Hippocampal formation (tissue), 2 donors: Measurements from ENCODE around the gene SHISA8.

Source experiments
- DNase-seq, 2 donors: peaks; one replicate each; lab custom pipeline; 2025; lab: John Stamatoyannopoulos, UW

The SHISA8 gene

DNA sequence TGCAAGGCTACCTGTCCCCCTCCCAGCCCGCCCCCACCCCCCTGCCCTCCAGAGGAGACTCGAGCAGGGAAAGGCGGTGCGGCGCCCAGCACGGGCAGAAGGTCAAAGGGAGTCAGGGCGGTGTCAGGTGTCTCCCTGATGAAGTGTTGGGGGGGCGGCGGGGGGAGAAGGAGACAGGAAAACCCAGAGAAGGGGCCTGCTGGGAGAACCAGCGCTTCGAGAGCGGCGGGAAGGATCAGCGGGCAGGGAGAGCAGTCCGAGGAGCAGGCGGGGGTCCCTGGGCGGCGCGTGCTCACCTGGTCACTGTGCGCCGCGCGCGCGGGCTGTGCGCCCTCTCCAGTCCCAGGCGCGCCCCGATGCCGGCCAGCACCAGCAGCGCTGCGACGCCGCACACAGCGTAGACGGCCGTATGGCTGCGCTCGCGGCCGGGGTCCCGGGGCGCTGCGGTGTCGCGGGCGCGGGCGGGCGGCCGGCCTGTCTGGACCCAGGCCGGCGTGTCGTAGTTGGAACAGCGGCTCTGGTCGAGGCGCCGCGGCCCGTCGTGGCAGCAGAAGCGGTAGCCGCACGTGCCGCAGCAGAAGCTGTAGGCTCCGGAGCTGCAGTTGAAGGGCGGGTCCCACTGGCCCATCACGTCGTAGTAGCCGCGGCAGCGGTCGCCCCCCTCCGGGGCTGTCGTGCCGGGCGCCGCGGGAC lies 886 bp downstream of the SHISA8 start:
- DNase-seq: no peak

DNA sequence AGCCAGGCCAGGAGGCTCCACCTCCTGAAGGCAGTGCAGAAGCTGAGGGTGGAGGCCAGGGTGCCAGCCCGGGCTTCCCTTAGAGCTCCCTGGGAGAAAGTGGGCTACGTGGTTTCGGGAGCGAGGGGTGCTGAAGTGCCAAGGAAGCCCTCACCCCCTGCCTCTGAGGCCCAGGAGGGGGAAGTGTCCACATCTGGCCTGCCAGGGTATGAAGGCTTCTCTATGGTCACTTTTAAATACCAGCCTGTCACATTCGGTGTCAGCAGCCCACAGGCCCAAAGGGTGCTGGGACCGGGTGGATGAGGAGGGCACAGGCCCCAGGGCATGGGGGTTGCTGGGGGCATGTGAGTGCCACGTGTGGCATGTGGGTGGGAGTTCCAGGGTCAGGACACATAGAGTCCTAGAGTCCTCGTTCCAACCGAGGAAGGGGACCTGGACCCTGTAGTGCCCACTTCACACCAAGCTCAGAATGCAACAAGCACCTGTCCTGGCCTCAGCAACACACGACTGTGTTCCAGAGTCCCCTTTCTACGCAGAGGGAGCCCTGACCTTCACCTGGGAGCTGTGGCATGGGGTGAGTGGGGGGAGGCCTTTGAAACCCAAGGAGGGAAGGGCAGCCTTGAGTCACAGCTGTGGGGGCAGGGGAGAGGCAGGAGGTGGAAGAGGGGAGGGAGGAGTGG lies 1.7 kb downstream of the SHISA8 start:
- DNase-seq: no peak

DNA sequence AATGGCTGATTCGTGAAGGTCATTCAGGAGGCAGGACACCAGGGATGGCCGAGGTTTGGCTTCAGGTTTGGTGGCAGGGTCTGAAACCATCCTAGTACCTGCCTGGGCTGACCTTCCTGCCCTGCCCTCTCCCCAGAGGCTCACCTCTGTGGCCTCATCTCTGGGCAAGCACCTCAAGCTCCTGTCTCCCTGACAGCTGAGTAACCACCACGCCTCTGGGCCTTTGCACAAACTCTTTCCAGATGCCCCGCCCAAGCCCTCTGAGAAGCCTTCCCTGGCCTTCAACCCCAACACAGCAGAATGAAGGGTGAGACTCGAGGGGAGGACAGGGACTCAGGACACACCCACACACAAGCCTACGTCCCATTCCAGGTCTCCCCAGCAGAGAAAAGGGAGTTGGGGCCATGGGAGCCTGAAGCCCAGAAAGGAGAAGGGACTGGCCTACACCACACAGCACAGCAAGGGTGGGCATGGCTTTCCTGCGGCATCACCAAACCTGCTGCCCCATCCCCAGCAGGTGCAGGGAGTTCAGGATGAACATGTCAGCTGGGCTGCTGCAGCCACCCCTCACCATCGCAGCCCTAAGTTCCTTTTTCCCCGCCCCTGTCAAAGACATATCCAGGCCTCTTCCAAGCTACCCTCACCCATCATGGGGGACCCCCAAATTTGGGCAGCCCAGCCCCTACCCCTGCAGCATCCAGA lies 2.4 kb downstream of the SHISA8 start:
- DNase-seq: no peak

DNA sequence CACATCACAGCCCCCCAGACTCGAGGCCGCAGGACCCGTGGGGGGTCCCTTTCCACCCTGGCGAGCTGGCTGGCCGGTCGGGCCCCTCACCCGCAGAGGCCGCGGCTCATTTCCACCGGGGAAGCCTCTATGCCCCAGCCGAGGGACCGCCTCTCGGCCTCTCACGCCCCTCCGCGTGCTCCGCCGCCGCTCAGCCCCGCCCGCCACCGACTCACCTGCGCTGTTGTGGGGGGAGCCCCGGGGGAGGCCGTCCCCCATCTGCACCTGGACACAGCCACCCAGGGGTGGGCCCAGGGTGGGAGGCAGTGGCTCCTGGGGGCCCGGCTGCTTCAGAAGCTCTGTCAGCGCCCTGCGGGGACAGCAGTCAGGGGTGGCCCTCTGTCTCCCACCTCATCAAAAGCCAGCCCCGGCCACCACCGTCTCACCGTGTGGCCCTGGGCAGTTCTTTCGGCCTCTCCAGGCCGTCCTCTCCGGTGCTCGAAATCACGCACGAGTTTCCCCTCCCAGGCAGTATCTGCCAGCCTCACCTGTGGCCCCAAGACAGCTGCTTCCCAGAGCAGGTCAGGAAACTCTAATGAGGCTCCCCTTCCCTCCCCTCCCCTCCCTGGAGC lies 3.8 kb downstream of the SHISA8 start:
- DNase-seq: no peak

DNA sequence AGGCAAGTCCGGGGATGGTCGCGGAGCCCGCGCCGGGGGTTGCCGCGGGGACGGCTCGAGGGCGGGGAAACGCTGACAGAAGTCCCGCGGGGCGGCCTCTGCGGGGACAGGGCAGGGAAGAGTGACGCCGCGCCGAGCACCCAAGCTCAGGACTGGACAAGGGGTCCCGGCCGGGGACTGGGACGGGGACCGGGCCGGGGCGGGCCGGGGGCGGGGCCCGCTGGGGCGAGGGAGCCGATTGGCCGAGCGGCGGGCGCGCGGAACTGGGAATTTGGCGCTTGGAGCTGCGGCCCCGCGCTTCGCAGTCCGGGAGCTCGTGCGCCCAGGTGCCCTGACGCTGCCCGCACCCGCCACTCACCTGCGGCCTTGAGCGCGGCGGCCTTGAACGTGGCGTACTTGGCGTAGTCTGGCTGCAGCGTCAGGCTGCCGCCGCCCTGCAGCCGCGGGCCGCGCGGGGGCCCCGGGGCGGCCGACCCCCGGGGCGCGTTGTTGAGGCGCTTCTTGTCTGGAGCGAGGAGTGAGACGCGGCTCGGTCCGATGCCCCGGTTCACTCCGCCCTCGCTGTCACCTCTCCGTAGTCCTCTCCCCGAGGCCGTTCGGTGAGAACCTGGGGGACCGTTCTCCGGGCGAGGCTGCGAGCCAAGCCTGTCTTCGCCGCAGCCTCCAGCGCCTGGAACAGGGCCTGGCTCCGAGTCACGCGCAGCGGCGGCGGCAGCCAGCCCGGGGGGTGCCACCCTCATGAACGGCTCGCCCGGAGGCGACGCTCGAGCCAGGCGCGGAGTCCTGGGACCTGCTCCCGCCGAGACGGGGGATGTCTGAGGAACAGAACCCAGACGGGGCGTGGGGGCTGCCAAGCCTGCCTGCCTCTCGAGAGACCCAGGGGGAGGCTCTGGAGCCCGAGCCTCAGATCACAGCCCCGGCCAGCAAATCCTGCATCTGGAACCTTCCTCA lies 4.5 kb downstream of the SHISA8 start:
- DNase-seq: peak in 1 of 2 donors; percentile 56

DNA sequence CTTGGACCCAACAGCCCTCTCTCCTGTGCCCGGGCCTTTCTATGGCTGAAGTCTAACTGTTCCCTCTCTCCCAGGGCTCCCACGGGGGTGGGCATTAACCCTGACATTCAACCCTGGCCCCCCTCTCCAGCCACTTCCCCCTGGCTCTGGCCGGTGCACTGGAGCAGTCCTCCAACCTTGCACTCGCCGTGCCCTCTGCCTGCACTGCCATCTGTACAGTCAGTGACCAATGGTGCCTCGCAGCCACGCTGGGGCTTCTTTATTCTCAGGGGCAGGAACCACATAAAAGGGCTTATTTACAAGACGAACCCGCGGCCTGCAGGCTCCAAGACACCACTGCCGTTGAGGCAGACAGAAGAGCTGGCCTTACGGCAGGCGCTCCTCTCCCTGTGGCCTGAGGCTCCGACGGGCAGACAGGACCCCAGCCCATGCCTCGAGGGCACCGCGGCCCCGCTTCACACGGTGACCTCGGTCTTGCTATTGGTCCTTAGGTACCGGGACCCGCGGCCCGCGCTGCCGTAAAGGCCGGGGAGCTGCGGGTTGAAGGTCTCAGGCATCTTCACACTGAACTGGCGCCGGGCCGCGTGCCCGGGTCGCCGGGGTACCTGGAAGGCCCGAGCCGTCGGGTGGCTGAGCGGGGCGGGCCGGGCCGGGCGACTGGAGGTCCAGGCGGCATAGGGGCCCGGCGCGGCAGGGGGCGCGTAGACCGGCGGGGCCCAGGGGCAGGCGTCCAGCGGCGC lies 5.4 kb downstream of the SHISA8 start:
- DNase-seq: no peak

DNA sequence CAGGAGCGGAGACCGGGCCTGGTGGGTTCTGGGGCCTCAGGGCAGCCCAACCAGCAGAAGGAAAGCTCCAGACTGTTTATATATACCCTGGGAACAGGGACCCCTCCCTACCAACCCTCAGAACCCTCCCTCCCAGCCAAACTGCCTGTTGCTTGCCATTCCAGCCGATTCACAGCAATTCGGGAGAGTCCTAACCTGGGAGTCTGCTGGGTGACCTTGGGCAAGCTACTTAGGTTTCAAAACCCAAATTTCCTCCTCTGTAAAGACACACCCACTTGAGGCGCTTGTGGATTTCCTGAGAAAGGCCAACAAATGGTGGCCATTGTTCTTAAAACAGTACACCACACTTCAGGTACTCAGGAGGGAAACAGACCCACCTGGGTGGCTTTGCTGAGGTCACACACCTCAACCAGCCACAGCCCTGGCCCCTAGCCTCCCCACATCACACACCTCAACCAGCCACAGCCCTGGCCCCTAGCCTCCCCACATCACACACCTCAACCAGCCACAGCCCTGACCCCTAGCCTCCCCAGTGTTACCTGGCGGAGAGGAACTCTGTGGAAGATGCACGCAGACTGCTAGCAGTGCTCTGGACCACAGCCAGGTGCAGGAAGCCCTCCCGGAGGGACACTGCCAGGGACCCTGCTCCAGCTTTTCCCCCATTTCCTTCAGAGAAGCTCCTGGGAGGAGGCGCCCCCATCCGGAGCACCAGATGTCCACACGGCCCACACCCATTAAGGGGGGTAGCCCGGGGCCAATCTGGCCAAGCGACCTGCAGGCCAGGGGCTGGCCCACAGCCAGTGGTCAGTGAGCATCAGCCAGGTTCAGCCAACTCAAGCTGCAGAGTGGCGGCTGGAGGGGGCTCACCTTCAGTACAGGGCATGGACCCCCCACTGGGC lies 6.2 kb downstream of the SHISA8 start:
- DNase-seq: no peak

DNA sequence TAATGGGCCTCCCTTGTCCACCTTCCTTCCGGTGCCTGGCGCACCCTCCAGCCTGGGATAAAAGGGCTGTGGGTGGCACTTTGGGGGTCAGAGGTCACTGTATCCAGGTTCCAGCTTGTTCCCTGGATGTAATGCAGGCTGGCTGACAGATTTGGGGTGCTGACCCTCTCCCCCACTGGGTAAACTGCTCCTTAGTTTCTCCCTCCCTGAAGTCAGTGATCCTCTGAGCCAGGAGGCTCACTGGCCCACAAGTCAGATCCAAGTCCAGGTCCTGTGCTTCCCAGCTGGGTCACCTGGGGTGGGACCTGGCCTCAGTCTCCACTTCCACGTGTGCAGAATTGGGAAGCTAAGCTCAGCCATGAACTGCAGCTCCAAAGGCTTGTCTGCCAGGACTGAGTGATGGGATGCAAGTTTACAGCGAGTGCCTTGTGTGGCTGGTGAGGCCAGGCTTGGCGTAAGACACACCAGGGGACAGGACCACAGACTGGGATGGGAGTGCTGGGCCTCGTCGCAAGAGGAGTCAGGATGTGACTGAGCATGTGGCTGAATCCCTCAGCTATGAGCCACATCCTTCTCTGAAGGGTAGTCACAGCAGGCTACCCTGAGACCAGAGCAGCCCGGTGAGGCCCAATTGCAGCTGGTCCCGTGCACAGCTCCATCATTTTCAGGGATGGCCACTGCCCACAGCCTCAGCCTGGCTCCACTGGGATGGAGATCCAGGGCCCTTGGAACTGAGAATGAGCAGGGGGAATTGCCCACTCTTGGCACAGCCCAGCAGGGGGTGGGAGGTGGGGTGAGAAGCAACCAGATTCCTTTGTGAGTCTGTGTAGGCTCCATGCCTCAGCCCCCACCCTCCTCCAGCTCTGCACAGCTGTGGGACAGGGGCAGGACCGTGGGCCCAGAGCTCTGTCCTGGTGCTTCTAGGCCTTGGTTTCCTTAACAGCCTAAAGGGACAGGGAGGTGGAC lies 7.2 kb downstream of the SHISA8 start:
- no peak for DNase-seq

DNA sequence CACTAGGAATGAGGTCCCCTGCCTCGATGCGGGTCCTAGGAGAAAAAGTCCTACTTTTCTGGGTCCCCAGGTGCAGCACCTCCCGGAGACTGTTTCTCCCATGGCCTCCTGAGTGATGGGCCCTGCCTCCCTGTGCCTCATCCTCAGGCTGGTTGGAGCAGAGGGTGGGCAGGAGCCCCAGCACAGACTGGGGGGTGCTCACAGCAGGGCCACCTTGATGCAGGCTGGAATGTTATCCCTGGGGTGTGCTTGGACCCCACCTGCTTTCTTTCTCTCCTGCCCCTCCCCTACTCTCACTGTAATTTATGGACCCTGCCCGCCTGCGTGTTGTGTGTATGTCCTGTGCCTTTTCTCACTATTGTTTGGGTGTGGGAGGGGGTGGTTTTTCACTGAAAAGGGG lies 8.1 kb downstream of the SHISA8 start:
- DNase-seq: no peak

DNA sequence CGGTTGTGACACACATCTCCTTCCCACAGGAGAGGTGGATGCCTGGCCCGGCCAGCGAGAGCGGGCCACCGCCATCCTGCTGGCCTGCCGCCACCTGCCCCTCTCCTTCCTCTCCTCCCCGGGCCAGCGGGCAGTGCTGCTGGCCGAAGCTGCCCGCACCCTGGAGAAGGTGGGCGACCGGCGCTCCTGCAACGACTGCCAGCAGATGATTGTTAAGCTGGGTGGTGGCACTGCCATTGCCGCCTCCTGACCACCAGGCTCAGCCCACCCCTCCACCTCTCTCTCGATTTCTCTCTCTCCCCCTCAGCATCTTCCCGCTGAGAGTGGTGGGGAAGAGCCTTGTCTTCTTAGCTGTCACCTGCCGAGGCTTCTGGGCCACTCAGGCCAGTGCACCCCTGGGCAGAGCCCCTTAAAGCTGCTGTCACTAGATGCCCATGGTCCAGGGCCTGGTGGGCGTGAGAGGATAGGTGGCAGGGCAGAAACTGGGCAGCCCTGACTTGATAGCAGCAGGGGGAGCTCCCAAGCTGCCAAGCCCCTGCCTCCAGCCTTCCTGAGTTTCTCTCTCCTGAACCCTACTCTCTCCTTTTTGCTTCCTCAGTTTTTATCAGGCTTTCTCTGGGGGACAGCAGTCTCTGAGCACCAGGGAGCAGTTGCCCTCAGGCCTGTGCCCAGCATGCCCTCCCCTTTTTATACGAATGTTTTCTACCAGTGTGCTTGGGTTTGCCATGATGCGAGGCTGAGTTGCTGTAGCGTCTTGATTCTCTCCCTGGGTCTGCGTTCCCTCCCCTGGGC lies 9.3 kb downstream of the SHISA8 start:
- no peak for DNase-seq

DNA sequence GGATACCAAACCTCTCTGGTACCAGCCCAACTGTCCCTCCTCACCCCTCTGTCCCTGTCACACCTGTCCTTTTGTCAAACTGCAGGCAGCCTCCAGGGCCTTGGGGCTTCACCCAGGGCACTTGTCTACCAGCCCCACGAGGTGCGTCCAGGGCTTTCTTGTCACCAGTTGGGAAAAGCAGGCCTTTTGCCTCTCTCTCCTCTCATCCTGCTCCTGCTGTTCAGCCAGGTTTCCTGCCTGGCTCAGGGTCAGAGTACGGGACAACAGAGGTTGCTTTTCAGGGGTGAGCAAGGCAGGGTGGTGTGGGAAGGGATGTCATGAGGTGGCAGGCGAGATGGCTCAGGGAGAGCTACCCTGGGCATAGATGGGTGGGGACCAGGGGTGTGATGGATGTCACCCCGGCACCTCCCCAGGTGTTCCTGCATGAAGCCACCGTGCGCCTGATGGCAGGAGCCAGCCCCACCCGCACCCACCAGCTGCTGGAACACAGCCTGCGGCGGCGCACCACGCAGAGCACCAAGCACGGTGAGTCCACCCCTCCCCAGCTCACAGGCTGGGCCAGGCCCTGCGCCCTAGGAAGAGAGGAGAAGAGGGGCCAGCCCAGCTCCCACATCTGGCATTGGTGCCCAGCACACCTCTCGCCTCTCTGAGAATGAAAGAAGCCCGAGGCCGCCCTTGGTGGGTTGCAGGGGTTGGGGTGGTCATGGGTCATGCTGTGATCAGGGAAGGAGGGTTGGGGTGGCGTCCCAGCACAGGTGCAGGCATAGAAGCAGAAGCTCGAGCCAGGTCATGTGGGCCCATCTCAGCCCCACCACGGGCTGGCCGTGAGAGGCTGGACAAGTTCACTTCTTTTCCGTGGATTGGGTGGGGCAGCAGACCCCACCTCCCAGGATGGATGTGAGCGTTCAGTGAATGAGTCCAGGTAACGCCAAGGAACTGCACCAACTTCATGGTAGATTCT lies 10.1 kb downstream of the SHISA8 start:
- no peak for DNase-seq

DNA sequence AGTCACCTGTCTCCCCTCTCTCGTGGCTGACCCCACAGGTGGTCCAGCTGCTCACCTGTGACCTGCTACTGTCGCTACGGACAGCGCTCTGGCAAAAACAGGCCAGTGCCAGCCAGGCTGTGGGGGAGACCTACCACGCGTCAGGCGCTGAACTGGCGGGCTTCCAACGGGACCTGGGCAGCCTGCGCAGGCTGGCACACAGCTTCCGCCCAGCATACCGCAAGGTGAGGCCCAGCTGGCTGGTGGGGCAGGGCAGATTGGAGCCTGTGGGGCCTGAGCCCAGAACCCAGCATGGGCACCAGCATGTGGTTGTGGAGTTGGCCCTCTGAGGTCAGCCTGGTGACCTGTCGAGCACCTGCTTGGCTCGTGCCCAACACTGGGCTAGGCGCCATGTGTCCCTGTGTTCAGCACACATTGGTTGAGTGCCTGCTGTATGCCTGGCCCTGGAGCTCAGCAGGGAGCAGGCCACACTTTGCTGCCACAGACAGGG lies 11.9 kb downstream of the SHISA8 start:
- no peak for DNase-seq

DNA sequence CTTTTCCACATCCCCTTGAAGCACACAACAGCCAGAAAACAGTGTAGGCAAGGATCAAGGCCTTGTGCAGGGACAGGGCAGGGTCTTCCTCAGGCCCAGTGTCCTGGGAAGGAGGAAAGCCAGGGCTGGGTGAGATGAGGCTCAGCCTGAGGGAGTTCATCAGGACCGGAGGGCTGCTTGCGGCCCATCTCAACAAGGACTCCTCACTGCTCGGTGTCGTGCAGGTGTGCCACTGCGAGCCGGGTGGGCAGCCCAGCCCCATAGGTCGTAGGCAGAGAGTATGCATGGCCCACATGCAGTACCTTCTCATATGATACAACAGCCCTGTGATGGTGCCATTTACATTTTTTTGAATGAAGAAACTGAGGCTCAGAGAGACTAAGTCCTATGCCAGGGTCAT lies 12.9 kb downstream of the SHISA8 start:
- DNase-seq: no peak

DNA sequence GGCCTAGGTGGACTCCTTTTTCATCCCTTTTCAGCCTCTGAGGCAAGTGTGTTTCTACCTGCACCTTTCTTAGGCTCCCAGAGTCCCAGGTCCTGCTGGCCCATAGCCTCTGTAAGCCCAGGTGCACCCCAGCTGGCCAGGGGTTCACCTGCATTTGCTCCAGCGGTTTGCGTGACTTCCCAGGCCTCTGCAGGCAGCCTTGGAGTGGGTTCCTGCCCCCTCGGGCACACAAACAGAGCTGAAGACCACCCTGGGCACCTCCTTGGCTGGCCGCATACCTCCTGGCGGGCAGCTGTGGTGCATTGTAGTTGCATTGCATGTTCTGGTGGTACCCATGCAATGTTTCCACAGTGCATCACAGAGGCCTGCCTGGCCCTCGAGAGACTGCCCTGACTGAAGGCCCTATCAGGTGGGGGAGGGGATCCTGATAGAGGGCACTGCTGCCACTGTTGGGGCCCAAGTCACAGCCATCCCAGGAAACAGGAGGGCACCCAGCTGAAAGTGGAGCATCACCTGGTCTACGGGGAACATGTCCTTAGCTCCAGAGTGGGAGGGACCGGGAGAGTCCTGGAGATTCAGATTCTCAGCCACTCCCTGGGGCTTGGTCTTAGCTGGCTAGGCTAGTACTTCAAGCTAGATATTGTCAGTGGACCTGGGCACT lies 14.1 kb downstream of the SHISA8 start:
- no peak for DNase-seq

DNA sequence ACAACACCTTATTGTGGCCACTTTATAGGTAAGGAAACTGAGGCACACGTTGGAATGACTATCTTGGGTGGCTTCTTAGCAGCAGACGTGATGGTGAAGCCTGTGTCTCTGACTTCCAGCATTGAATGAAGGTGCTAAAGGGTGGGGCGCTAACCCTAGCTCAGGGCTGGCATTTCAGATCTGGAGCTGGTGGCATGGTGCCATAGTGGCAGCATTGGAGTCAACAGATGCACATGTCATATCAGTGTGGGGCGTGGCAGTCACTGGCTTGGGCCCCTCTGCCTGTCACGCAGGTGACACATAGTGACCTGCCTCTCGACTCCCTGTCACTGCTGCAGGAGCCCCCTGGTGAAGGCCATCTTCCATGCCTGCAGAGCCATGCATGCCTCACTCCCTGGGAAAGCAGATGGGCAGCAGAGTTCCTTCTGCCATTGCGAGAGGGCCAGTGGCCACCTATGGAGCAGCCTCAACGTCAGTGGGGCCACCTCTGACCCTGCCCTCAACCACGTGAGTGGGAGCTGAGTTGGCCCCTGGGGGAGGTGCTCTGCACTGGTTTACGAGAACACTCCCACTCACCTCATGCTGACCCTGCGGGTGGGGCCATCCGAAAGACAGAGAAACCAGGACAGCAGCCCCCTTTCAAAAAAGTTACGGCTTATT lies 14.8 kb downstream of the SHISA8 start:
- DNase-seq: no peak
